ENCODE data around the gene SLC15A1. TPM values are rescaled to one million over a fixed set of nuclear protein-coding genes. Genes with fewer than 3 reads are reported as not detected.

SLC15A1 gene, protein sequence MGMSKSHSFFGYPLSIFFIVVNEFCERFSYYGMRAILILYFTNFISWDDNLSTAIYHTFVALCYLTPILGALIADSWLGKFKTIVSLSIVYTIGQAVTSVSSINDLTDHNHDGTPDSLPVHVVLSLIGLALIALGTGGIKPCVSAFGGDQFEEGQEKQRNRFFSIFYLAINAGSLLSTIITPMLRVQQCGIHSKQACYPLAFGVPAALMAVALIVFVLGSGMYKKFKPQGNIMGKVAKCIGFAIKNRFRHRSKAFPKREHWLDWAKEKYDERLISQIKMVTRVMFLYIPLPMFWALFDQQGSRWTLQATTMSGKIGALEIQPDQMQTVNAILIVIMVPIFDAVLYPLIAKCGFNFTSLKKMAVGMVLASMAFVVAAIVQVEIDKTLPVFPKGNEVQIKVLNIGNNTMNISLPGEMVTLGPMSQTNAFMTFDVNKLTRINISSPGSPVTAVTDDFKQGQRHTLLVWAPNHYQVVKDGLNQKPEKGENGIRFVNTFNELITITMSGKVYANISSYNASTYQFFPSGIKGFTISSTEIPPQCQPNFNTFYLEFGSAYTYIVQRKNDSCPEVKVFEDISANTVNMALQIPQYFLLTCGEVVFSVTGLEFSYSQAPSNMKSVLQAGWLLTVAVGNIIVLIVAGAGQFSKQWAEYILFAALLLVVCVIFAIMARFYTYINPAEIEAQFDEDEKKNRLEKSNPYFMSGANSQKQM
- total RNA-seq (2014; rRNA removed; shearing (Covaris generic)): not detected in 2 replicates
- not detected in 2 replicates for polyA plus RNA-seq (2015; cell fraction: cytosol; rRNA removed)
- polyA plus RNA-seq (2015; cell fraction: nucleus; rRNA removed): not detected in 2 replicates

DNA sequence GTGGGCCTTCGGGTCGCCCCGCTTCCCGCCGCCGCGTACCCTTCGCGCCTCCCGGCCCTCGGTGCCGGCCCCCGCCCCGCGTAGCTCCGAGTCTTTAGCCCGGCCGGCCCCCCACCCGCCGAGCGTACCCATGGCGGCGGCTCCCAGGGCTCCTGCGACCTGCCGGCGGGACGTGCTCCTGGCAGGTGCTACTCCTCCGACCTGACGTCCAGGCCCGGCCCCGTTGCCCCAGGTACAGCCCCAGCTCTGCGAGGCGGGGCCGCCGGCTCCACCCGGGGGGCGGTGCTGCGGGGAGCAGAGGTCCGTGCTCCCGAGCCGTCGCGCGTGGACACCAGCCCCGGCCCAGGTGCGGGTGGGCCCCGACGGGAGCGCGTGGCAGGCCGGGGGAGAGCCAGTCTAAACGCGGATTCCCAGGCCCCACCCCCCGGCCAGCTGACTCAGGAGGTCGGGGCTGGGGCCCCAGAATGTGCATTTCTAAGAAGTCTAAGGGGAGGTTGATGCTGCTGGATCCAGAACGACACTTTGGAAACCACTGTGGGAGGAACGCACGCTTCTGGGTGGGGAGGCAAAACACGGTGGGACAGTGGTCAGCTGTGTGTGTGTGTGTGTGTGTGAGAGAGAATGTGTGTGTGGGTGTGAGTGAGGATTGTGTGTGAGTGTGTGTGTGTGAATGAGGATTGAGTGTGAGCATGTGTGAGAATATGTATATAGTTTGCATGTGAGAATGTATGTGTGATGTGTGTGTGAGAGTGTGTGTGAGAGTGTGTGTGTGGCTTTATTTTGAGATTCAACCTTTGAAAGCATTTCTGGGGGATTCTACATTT is at the start of gene SLC15A1:
TSS of gene SLC15A1 (minus strand) at position 206 of the 824 bp plus-strand sequence. CDS start at position 132, 74 bp downstream.
- DNase-seq (ENCODE audit: low read depth): no peak

DNA sequence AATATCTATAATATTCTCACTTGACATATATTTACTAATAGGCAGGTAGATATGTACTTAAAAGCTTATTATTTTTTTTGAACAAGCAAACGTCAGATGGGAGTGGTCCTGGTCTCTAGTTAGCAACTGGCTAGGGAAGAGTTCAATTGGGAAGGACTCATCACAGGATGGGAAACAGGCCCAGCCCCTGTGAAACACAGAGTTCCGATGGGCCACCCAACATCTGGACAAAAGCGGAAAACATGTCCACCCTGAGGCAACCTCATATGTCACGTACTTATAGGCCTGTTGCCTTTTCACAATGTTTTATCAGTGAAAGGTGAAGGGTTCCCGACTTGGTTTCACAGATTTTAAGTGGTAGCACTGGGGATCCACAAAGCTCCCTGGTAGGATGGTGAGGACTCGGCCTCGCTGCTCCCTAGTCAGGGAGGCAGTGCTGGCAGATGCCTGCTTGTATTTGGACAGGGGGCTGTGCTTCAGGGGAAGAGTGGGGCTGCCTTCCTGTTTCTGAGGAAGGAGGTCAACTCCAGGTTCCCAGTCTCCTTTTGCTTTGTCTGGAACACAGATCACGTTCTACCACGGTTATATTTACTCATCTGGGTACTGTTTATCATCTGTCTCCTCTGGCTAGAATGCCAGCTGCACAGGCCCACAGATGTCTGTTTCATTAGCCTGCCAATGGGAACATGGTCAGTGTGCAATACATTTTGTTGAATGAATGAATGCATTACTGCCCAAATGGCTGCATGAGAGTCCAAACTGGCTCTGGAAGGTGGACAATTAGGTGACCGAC is 49.4 kb upstream of the SLC15A1 start:
- DNase-seq (ENCODE audit: low read depth): no peak

DNA sequence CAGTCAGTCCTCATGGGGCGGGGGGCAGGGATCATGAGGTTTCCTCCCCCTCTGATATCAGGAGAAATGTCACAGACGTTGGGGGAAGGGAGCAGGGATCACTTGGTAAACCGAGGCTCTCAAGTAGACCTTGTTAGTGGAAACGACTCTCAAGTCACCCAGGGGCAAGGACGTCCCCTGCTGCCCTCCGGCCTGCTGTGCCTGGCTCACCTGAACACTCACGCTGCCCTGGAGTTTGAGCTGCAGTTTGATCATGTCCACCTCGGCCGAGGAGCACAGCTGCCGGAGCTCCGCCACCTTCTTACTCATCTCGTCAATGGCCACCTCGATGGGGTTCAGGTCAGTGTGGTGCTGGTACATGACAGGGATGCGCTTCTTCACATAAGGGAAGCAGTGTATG is 47.6 kb upstream of the SLC15A1 start:
- DNase-seq (ENCODE audit: low read depth): no peak

DNA sequence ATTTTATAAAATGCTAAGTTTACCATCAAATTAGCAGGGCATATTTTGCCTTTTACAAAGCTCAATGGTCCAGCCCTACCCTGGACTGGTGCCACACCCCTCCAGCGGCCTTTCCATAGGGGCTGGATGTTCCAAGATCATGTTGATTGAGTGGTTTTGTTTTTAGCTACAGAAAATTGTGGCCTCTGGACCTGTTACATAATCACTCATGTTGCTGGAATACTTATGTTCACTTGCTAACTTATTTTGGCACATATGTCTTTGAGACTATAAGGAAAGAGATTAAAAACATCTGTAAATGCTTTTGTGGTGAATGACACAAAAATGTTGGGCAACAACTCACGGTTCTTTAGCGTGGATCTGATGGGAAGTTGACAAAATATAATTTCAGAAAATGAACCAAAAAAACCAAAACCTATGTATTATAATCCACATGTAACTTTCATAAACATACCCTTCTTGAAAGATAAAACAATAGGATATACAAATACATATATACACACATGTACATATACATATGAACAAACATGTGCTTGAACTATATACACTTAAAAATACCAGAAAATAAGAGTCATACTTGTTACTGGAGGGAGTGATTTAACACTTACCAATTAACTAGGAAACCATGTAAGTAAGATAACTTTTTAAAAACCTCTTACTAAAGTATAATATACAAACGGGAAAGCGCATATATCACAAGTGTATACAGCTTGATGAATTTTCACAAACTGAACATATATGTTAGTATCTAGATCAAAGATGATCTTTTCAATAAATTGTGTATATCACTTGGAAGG is 46.6 kb upstream of the SLC15A1 start:
- no peak for DNase-seq (ENCODE audit: low read depth)

DNA sequence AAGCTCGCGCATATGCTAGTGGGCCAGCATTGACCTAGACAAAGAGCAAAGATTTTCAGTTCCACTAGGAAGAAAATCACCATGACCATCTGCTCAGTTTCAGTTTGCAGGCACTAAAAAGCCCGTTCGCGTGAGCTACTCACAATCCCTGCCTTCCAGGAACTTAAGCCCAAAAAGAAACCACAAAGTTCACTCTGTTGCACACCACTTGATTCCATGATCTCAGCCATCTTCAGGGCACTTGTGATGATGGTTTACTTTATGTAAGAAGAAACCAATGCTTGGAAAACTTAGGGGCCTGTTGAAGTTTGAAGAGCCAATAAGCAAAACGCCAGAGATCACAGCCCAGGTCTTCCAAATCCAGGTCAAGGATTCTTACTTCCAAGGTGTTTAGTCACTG is 45.0 kb upstream of the SLC15A1 start:
- no peak for DNase-seq (ENCODE audit: low read depth)

DNA sequence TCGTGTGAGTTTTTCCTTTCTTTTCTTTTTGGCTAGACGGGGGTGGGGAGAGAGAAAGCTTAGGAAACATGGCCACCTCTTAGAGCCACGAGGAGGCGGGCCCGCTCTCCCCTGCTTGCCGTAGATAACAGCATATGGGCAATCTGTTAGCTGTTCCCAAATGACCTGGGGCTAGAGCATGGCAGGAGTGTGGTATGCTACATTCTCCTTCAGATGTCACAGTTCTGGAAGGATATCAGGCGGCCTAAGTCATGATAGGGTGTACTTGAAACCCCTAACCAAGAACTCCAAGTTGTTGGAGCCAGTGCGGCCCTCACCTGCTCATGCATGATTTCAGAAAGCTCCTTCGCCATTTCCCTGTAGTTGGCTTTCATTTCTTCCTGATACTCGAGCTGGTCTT is 44.3 kb upstream of the SLC15A1 start:
- DNase-seq (ENCODE audit: low read depth): no peak

DNA sequence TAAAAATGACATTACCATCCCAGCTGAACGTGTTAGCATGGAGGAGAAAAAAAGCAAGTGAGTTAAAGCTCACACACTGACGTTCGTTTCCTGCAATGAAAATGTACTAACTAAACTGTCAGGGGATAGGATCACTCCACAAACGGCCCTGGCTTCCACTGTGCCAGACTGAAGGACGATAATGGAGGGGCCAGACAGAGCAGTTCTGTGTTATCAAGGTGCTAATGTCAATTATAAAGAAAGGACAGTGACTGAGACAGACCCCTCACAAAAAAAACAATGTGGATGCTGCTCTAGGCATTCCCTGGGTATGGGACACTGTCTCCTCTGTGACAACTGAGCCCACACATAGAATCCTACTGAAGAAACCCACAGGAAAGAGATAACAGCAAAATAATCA is 43.7 kb upstream of the SLC15A1 start:
- DNase-seq (ENCODE audit: low read depth): no peak

DNA sequence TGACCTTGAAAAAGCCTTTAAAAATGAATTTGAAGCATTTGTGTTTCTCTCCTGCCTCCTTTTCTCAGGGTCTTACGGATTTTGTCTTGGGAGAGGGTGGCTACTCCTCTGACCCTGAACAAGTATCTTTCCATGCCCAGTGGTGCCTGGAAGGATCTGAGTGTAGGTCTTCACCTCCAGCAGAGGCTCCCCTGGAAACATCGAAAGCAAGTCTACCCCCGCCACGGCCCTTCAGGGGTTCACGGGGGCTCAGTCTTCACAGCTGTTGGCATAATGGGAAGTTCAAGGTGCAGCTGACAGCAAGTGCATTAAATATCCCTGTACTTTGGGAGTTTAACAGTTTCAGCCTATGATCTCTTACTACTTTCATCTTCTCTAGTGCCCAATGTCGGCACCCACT is 42.7 kb upstream of the SLC15A1 start:
- no peak for DNase-seq (ENCODE audit: low read depth)

DNA sequence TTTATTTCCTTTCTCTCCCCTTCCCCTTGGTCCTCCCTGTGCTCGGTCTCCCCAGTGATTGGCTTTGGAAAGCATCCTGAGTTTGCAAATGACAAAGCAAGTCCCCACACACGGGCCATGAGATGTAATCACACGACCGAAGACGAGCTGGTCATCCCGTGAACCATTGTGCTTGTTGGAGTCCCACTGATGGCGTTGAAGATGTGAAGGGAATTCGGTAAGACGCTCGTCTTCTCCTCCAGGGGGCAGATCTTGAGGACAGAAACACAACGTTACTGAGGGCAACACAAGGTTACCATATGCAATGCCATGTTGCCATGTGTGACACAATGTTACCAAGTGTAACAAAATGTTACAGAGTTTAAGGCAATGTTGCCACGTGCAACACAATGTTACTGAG is 42.0 kb upstream of the SLC15A1 start:
- DNase-seq (ENCODE audit: low read depth): no peak

DNA sequence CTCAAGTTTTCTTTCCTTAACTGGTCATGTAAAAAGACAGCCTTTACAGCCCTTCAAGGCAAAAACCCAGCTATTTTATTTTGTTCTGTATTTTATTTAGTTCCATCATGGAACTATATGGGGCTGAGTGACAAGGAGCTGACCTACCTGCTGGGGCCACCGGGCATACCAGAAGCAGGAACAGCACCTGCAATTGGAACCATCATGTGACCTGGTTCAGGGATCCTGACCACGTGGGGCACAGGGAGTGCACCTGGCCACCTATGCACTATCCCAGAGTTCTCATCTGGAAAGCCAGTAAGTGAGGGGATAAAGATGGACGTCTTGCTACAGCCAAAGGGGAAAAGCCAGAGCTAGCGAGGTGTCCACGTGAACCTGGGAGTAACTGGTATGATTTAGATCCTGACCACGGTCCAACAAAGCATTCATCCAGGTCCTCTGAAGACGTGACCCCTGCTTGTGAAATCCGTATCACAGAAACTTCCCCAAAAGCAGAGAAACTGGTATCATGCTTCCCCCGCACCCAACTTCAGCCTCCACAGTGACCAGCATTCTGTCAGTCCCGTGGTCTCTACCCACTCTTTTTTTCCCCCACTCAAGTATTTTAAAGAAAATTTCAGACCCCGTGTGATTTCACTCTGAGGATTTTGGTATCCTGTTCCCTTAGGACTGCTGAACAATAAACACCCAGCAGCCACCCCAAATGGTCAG is 40.5 kb upstream of the SLC15A1 start:
- no peak for DNase-seq (ENCODE audit: low read depth)

DNA sequence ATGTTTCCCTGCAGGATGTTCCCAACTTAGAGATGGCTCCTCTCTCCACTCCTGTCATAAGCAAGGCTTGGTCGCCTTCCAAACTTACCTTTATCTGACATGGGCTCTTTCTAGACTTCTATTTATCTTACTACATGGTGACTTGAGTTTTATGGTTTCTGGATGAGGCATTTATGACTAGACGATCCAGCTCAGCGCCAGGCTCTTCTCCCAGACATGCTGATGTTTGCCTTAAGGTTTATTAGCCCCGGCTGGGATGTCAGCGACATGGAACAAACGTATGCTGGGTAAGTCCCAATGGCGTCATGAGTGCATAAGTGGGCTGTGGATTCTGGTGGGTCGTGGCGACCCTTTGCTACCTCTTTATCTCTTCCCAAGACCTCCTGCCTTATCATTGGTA is 39.8 kb upstream of the SLC15A1 start:
- no peak for DNase-seq (ENCODE audit: low read depth)

DNA sequence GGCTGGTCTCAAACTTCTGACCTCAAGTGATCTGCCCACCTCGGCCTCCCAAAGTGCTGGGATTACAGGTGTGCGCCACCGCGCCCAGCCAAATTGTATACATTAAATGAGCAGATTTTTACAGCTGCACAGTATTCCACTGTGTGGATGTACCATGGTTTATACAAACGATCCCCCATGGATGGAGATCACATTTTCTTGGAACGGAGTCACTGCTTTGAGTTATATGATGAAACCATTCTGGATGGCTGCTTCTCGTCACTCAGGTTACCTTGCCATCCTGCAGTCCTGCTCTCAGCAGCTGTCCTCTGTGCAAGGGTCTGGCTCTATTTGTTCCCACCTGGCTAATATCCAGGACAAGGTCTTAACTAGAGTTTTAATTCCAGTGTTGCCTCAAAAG is 39.1 kb upstream of the SLC15A1 start:
- no peak for DNase-seq (ENCODE audit: low read depth)

DNA sequence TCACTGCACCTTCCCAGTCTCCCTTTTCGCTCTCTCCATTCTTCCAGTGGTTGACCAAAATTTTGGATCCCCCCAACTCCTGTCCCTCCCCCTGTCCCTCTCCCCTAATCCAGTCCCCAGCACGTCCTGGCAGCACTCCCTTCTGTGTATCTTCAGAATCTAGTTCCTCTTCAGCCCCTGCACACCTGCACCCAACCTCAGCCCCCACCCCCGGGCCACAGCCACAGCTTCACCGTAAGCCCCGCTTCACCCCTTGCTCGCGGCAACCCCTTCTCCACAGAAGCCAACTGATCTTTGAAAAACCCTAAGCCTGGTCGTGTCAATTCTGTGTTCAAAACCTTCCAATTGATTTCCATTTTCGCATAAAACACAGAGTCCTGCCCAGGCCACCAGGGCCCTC is 35.5 kb upstream of the SLC15A1 start:
- no peak for DNase-seq (ENCODE audit: low read depth)

DNA sequence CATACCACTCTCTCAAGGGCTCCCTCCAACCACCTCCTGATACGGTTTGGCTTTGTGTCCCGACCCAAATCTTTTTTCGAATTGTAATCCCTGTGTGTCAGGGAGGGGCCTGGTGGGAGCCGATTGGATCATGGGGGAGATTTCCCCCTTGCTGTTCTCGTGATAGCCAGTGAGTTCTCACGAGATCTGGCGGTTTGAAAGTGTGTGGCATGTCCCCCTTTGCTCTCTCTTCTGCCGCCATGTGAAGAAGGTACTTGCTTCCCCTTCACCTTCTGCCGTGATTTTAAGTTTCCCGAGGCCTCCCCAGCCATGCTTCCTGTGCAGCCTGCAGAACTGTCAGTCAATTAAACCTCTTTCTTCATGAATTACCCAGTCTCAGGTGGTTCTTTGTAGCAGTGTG is 34.7 kb upstream of the SLC15A1 start:
- no peak for DNase-seq (ENCODE audit: low read depth)

DNA sequence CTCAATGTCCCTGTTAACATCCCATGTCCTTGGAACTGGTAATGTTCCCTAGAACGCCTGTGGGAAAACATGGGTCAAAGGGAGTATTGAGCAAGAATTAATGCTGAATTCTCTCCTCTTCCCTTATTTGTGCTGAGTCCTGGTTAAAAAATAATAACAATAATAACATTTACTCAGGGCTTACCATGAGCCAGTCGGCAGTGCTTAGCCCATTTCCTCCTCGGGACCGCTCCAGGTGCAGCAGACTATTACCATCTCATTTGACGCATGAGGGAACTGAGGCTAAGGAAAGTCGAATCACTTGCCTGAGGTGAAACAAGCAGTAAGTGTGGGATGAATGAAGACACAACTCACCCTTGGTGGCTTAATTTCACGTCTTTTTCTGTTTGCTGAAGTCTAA is 33.6 kb upstream of the SLC15A1 start:
- DNase-seq (ENCODE audit: low read depth): no peak

DNA sequence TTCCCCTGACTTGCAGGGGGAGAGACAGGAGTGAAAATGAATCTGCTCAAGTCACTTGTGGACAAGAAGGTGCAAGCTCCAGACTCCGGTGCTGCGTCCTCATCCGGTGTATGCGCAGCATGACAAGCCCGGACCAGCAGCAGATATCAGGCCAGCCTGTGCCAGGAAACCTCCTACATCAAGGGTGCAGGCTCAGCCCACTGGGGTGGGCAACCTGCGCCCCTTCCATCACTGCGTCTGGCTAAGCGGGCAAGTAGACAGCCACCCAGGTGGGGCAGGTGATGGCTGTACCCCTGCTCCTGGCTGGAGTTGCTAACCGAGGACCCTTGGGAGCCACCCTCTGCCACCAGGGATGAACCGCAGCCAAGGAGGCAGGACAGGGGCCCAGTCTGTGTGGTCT is 32.9 kb upstream of the SLC15A1 start:
- DNase-seq (ENCODE audit: low read depth): no peak

DNA sequence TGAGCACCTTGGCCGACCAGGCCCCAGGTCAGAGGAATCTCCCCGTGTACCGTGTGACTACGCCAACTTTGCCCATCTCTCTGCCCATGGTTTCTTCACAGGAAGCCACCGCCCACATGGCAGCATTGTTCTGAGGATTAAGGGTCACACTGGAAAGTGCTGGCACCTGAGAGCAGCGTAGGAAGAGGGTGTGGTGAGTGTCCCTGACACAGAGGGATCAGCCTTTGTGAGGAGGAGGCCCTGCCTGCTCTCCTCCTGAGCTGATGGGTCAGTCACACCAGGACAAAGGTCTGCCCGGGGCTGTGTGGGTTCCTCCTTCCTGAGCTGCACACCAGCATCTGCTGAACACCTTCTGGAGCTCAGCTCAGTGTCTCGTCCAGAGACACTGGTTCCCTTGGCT is 32.2 kb upstream of the SLC15A1 start:
- DNase-seq (ENCODE audit: low read depth): no peak

DNA sequence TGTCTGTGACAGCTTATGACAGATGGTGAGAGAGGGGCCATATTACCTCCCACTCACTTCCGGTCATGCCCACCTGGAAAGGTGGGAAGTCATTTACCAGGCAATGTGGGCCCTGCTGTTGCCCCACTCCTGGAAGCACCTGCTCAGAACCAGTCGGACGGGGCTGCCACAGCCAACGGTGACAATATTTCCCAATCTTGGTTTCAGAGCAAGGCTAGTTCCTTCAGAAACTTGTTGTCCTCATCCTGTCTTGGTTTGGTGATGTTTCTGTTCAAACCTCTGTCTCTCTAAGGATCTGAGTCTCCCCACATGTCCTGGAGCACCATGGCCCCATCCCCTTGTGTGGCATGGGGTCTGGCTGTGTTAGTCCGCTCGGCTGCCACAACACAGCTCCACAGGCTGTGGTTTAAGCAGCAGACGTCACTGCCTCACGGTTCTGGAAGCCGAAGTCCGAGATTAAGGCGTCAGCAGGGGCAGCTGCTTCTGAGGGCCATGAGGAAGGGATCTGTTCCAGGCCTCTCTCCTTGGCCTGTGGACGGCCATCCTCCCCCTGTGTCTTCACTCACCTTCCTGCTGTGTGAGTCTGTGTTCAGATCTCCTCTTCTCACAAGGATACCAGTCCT is 31.5 kb upstream of the SLC15A1 start:
- no peak for DNase-seq (ENCODE audit: low read depth)

DNA sequence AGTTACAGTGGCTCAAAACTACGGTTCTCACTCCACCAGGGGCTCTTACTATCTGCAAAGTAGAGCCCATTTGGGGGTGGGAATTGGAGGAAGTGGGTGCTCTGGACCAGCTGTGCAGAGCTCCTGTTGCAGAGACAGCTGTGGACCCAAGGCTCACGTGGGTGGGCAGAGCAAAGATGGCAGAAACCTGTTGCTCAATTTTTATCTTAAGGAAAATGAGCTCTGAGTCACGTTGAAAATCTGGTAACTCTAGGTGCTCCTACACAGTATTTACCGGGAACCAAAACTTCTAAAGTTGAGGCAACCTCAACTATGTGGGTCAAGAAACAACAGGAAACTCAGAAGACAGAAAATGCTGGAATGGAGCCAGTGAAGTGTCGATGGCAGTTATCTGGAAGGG is 30.2 kb upstream of the SLC15A1 start:
- DNase-seq (ENCODE audit: low read depth): peak; percentile 25

Measured in HT1080 (cell line).